K562 (cell line): ENCODE data around the gene DOCK8. TPM values are rescaled to one million over a fixed set of nuclear protein-coding genes. Genes with fewer than 3 reads are reported as not detected.

Experiments used
- CBX1 ChIP-seq: sonication (generic); IDR thresholded peaks from 2 replicates; pipeline ENCODE4 v1.6.1; 2016; ENCODE audit warnings: antibody characterized with exemption, low read depth, mild to moderate bottlenecking
- CEBPZ ChIP-seq: fragments of 150-350 bp; IDR thresholded peaks from 2 replicates; pipeline ENCODE4 v1.6.1; 2014; ENCODE audit warnings: low read depth, mild to moderate bottlenecking, low read length, borderline replicate concordance
- DDX20 ChIP-seq: fragments of 450-650 bp; IDR thresholded peaks from 2 replicates; pipeline ENCODE4 v1.6.1; 2016; ENCODE audit warnings: missing genetic modification characterization, low read depth, mild to moderate bottlenecking, missing compliant biosample characterization, moderate library complexity
- ETV6 ChIP-seq, 3 experiments: fragments of 150-350 bp in 1 of 3; sonication (generic) in 1 of 3; formaldehyde crosslinking in 1 of 3; IDR thresholded peaks; 2 replicates each; pipeline versions ENCODE4 v1.6.1 to v1.8.0; 2014 to 2022; ENCODE audit warnings: borderline replicate concordance in 2 of 3, low read depth in 2 of 3, antibody characterized with exemption in 1 of 3, low read length in 1 of 3, mild to moderate bottlenecking in 1 of 3, missing genetic modification reagents in 1 of 3
- KDM4B ChIP-seq, 2 experiments: fragments of 450-650 bp in 1 of 2; sonication (generic) in 1 of 2; IDR thresholded peaks; 2 replicates each; pipeline ENCODE4 v1.6.1; 2016 to 2017; ENCODE audit warnings: borderline replicate concordance in 2 of 2, antibody characterized with exemption in 1 of 2, low read depth in 1 of 2, mild to moderate bottlenecking in 1 of 2
- MCM3 ChIP-seq: fragments of 450-650 bp; IDR thresholded peaks from 2 replicates; pipeline ENCODE4 v1.6.1; 2016
- NR2C2 ChIP-seq, 2 experiments: fragments of 200-800 bp in 1 of 2; sonication (Bioruptor generic) in 1 of 2; sonication (generic) in 1 of 2; formaldehyde crosslinking in 1 of 2; IDR thresholded peaks; 2 replicates each; pipeline versions ENCODE4 v1.6.1 to v1.8.0; 2016 to 2022; ENCODE audit warnings: mild to moderate bottlenecking in 1 of 2, missing compliant biosample characterization in 1 of 2, missing genetic modification characterization in 1 of 2, missing genetic modification reagents in 1 of 2
- SAP30 ChIP-seq: fragments of 200-600 bp; sonication (generic); IDR thresholded peaks from 2 replicates; pipeline ENCODE4 v1.6.1; 2012; ENCODE audit warnings: borderline replicate concordance, low read depth, mild to moderate bottlenecking, moderate library complexity, low read length, control low read depth, inconsistent platforms; ENCODE audit not compliant: insufficient read depth, poor library complexity, severe bottlenecking
- SMAD4 ChIP-seq: fragments of 250-450 bp; sonication (Bioruptor Pico); conservative IDR thresholded peaks from 2 replicates; pipeline ENCODE4 v1.8.0; 2021; ENCODE audit warnings: inconsistent platforms, mild to moderate bottlenecking, moderate library complexity
- TAF15 ChIP-seq: fragments of 200-400 bp; formaldehyde crosslinking; IDR thresholded peaks from 2 replicates; pipeline ENCODE4 v1.6.1; 2017; ENCODE audit warnings: mild to moderate bottlenecking, low read depth, low read length, moderate library complexity
- THRA ChIP-seq: fragments of 450-650 bp; IDR thresholded peaks from 2 replicates; pipeline ENCODE4 v1.6.1; 2017; ENCODE audit warnings: mild to moderate bottlenecking, moderate library complexity
- TSC22D4 ChIP-seq: fragments of 450-650 bp; IDR thresholded peaks from 2 replicates; pipeline ENCODE4 v1.6.1; 2016; ENCODE audit warnings: missing genetic modification characterization, missing biosample characterization, control low read depth
- U2AF2 ChIP-seq: fragments of 200-400 bp; formaldehyde crosslinking; optimal IDR thresholded peaks from 2 replicates; pipeline ENCODE3; 2017; ENCODE audit warnings: low read depth, mild to moderate bottlenecking, low read length
- ZNF324 ChIP-seq: fragments of 250-450 bp; sonication (Bioruptor Pico); IDR thresholded peaks from 2 replicates; pipeline ENCODE4 v1.4.0; 2020; ENCODE audit warnings: mild to moderate bottlenecking
- ZSCAN29 ChIP-seq: fragments of 450-650 bp; IDR thresholded peaks from 2 replicates; pipeline ENCODE4 v1.6.1; 2017
- polyA plus RNA-seq, 8 experiments: library from polyadenylated mRNA; depleted of rRNA in 4 of 8; stranded (reverse) in 5 of 8; unstranded in 3 of 8; fragments of >200 nt; fragmentation: Nextera tagmentation in 2 of 8; fragmentation: Illumina TruSeq in 1 of 8; extraction: Ambion mirVana in 2 of 8; extraction: Trizol in 1 of 8; gene quantifications; 2 replicates each; pipeline versions ENCODE4 v1.2.1 to v1.2.3, GENCODE V29; 2011 to 2014; ENCODE audit warnings: inconsistent platforms in 1 of 8, missing spikeins in 1 of 8
- total RNA-seq, 7 experiments: library from RNA; depleted of rRNA in 6 of 7; stranded (reverse); fragments of >200 nt in 6 of 7; fragmentation: Illumina TruSeq in 2 of 7; extraction: Trizol in 2 of 7; gene quantifications; 2 replicates each; pipeline versions ENCODE4 v1.2.1 to v1.2.3, GENCODE V29; 2011 to 2021; ENCODE audit warnings: low replicate concordance in 1 of 7
- TF ChIP-seq, protein P1 (sequence below): fragments of 250-450 bp; sonication (Bioruptor Pico); IDR thresholded peaks from 2 replicates; pipeline ENCODE4 v1.8.0; 2022; ENCODE audit warnings: moderate library complexity, mild to moderate bottlenecking, inconsistent platforms
- TF ChIP-seq, protein P2 (sequence below): fragments of 250-450 bp; sonication (Bioruptor Pico); IDR thresholded peaks from 2 replicates; pipeline ENCODE4 v1.8.0; 2021; ENCODE audit warnings: moderate library complexity, mild to moderate bottlenecking, inconsistent platforms

Gene DOCK8
- total and polyA plus RNA-seq, 9 of the 15 experiments (the other 6 are each of a cell fraction or from before 2014, with no cell fraction given): 14.4 to 53.8 (median 25.1) TPM

- no peak for TF ChIP-seq ZNF324
- TF ChIP-seq, protein P1, sequence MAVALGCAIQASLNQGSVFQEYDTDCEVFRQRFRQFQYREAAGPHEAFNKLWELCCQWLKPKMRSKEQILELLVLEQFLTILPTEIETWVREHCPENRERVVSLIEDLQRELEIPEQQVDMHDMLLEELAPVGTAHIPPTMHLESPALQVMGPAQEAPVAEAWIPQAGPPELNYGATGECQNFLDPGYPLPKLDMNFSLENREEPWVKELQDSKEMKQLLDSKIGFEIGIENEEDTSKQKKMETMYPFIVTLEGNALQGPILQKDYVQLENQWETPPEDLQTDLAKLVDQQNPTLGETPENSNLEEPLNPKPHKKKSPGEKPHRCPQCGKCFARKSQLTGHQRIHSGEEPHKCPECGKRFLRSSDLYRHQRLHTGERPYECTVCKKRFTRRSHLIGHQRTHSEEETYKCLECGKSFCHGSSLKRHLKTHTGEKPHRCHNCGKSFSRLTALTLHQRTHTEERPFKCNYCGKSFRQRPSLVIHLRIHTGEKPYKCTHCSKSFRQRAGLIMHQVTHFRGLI (CRISPR knock-in tag): no peak
- TF ChIP-seq DDX20 (tag): no peak
- TF ChIP-seq CEBPZ: no peak
- TF ChIP-seq ETV6 (IDR thresholded peaks at IDR 0.05; ENCODE audit: borderline replicate concordance in 1 of 2, low read depth in 2 of 2, low read length in 1 of 2): peak; percentile 45 to 69; a peak in 2 of 4 replicates
- TF ChIP-seq ETV6 (CRISPR knock-in tag; IDR thresholded peaks at IDR 0.05; ENCODE audit: borderline replicate concordance): no peak
- no peak for TF ChIP-seq U2AF2
- no peak for TF ChIP-seq KDM4B (IDR thresholded peaks at IDR 0.05; ENCODE audit: borderline replicate concordance in 2 of 2, low read depth in 1 of 2)
- TF ChIP-seq SAP30: no peak
- TF ChIP-seq NR2C2 (CRISPR knock-in tag; IDR thresholded peaks at IDR 0.05): no peak
- peak; percentile 57; the same call in 1 of the 2 replicates for TF ChIP-seq NR2C2 (tag; IDR thresholded peaks at IDR 0.05)
- TF ChIP-seq TSC22D4: no peak
- no peak for TF ChIP-seq THRA
- TF ChIP-seq TAF15: no peak
- no peak for TF ChIP-seq ZSCAN29
- no peak for TF ChIP-seq MCM3
- TF ChIP-seq SMAD4 (CRISPR knock-in tag): peak; percentile 22; the same call in 1 of the 2 replicates
- TF ChIP-seq, protein P2, sequence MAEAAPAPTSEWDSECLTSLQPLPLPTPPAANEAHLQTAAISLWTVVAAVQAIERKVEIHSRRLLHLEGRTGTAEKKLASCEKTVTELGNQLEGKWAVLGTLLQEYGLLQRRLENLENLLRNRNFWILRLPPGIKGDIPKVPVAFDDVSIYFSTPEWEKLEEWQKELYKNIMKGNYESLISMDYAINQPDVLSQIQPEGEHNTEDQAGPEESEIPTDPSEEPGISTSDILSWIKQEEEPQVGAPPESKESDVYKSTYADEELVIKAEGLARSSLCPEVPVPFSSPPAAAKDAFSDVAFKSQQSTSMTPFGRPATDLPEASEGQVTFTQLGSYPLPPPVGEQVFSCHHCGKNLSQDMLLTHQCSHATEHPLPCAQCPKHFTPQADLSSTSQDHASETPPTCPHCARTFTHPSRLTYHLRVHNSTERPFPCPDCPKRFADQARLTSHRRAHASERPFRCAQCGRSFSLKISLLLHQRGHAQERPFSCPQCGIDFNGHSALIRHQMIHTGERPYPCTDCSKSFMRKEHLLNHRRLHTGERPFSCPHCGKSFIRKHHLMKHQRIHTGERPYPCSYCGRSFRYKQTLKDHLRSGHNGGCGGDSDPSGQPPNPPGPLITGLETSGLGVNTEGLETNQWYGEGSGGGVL: no peak
- TF ChIP-seq CBX1: no peak
Measured at GRCh38 chr9:272251-273213, 57.9 kb downstream of the DOCK8 start (continued).
